ENCODE data around the gene EEF2.
"Not testable (repeated sequence)": the region's sequence is repeated elsewhere in the genome, so short reads cannot be mapped to it uniquely, and the experiment has no call there.

Gene EEF2

DNA sequence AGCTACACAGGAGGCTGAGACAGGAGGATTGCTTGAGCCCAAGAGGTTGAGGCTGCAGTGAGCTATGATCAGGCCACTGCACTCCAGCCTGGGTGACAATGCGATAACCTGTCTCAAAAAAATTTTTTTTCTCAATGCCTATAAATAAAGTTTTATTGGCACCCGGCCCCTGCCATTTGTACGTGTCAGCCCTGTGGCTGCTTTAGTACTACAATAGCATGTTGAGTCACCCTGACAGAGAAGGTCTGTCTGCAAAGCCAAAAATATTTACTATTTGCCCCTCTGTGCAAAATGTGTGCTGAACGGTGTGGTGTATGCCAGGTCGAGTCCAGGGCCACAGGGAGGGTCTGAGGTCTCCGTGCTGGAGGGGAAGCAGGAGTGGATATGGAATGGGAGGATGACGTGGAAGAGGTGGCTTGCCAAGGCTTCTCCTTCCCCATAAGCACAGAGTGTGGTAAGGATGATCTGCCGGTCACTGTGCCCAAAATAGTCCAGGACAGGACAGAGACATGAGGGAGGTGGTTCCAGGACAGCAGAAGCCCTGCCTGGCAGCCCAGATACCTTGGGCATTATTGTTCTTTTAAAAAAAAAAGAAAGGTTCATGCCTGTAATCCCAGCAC, 42.4 kb downstream of the EEF2 start:
- H3K4me3 ChIP-seq (ENCODE audit: low read length): no peak overlapping the region
- no peak for TF ChIP-seq ZNF274 (IDR thresholded peaks at IDR 0.05; ENCODE audit: low read depth, low read length)

DNA sequence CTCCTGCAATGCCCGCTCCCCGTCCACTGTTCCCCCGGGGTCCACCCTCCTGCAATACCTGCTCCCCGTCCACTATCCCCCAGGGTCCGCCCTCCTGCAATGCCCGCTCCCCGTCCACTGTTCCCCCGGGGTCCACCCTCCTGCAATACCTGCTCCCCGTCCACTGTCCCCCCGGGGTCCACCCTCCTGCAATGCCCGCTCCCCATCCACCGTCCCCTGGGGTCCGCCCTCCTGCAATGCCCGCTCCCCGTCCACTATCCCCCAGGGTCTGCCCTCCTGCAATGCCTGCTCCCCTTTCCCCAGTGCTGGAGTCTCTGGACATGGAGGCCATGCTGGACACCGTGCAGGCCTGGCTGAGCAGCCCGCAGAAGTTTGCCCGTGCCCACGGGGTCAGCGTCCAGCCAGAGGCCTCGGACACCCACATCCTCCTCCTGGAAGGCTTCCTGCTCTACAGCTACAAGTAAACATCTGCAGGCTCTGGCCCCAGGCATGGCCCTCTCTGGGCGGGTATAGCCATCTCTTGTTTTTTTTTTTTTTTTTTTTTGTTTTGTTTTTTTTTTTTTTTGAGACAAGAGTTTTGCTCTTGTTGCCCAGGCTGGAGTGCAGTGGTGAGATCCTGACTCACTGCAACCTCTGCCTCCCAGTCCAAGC, 46.8 kb downstream of the EEF2 start:
- not testable (repeated sequence) for H3K4me3 ChIP-seq (ENCODE audit: low read length)

DNA sequence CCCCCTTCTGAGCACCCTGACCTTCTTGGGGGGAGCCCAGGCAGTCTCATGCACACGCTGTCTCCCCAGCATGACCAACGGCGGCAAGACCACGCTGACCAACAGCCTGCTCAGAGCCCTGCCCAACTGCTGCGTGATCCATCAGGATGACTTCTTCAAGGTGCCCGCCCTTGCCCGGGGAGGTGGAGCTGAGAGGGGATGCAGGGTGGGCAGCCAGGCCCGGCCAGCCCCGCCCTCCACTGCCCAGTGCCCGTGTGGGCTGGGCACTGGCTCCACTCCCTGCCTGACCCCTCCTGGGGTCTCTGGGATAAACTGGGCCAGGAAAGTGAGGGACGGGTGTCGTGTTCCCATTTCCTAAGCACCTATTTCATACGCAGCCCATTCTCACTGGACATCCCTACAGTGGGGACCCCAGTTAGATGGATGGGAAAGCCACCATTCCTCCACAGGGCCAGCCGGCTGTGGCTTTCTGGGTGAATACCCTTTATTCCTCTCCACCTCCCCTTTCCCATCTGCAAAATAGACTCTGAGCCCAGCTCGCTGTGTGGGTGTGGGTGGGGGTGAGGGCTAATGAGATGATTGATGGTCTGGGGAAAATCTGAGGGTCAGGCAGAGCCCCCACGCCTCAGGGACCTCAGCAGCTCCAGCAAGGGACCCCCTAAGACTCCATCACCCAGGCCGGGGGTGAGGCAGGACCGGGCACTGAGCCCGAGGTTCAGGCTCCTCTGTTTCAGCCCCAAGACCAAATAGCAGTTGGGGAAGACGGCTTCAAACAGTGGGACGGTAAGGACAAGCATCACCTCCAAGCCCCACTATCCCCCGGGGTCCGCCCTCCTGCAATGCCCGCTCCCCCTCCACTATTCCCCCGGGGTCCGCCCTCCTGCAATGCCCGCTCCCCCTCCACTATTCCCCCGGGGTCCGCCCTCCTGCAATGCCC, 48.5 kb downstream of the EEF2 start:
- no peak overlapping the region for H3K4me3 ChIP-seq (ENCODE audit: low read length)
- TF ChIP-seq ZNF274 (IDR thresholded peaks at IDR 0.05; ENCODE audit: low read depth, low read length): no peak

DNA sequence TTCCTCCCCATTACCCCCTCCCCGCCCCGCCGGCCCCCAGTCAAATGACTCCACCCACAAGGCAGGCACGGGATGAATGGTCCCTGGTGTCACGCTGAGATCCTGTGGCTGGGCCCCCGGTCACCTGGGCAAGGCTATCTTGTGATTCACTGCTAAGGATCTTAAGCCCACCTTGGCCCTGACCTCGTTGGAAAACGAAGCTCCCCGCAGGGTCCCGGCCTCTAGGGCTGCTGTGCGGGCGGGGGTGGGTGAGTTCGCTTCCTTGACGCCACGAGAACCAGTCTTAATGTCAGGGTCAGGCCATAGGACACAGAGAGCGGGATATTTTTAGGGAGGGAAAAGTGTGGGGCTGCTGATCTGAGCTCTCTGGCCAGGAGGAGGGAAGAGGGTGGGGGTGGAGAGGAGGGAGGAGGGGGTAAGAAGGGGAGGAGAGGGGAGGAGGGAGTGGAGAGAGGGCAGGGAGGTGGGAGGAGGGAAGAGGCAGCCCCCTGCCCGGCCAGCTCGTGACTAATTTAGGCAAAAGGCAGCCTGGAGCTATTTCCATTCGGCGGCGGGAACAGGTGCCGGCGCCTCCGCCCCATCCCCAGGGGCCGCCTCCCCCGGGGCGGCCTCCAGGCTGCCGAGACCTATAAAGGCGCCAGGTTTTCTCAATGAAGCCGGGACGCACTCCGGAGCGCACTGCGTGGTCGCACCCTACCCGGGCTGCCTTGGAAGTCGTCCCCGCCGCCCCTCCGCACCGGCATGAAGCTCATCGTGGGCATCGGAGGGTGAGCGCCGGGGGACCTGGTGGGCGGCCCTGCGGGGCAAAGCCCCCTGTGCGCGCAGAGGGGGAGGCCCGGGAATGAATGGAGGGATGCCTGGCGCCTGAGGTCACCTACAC, 52.1 kb downstream of the EEF2 start, which contains the start of gene NMRK2:
Gene NMRK2, plus strand, starts transcription at position 139 of the 880 bp plus-strand sequence. Its CDS starts 603 bp downstream, at position 742.
- H3K4me3 ChIP-seq (ENCODE audit: low read length): no peak within 1 kb of the TSS
- no peak for TF ChIP-seq ZNF274 (IDR thresholded peaks at IDR 0.05; ENCODE audit: low read depth, low read length)

DNA sequence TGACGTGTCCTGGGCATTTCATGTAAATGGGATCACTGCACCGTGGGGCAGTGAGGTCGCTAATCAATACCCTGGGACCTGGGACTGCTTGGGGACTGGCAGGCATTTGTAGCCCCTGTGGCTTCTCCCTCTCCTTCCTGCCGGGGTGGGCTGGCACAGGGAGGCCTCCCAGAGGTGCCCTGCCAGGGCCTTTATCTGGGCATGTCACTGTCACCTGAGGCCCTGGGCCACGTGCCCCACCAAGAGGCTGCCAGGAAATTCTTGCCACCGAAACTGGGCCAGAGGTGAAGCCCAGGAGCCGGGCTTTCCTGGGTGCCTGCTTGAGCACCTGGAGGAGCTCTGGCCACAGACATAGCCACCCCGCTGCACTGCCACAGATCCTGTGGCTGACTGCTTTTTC, 54.2 kb downstream of the EEF2 start:
- no peak overlapping the region for H3K4me3 ChIP-seq (ENCODE audit: low read length)
- TF ChIP-seq ZNF274 (IDR thresholded peaks at IDR 0.05; ENCODE audit: low read depth, low read length): no peak

Data from GM08714 (cell line).